GM23338 (cell line): ENCODE data around the gene PLPPR3. TPM values are rescaled to one million over a fixed set of nuclear protein-coding genes. Genes with fewer than 3 reads are reported as not detected.

ENCODE experiments used
- ATAC-seq: fragments of 200-7000 bp; cut with Tn5 transposase; 3 replicates; pipeline ENCODE4 v1.9.1; 2020
- DNase-seq: peaks from one replicate; pipeline ENCODE4 v3.0.0-alpha.2; 2015; ENCODE audit warnings: low spot score
- H2AFZ ChIP-seq: fragments of 200-600 bp; sonication (generic); 2 replicates; pipeline ENCODE4 v1.8.0; 2016; ENCODE audit warnings: antibody characterized with exemption, mild to moderate bottlenecking, moderate library complexity
- H3F3A ChIP-seq: fragments of 200-600 bp; sonication (generic); replicated peaks from 2 replicates; pipeline ENCODE4 v1.8.0; 2017; ENCODE audit warnings: antibody characterized with exemption, mixed run types, low read depth
- H3K27ac ChIP-seq: fragments of 200-600 bp; sonication (generic); 2 replicates; pipeline ENCODE4 v1.6.1; 2016; ENCODE audit warnings: low read depth
- H3K27me3 ChIP-seq: fragments of 200-600 bp; sonication (generic); 2 replicates; pipeline ENCODE4 v1.8.0; 2016; ENCODE audit warnings: mild to moderate bottlenecking, mixed run types, moderate library complexity; ENCODE audit not compliant: insufficient read depth
- H3K36me3 ChIP-seq: fragments of 200-600 bp; sonication (generic); 2 replicates; pipeline ENCODE4 v1.8.0; 2016; ENCODE audit warnings: mild to moderate bottlenecking; ENCODE audit not compliant: insufficient read depth
- H3K4me1 ChIP-seq: fragments of 200-600 bp; sonication (generic); 2 replicates; pipeline ENCODE4 v1.8.0; 2016; ENCODE audit warnings: mild to moderate bottlenecking, moderate library complexity; ENCODE audit not compliant: insufficient read depth
- H3K4me2 ChIP-seq: fragments of 200-600 bp; sonication (generic); 2 replicates; pipeline ENCODE4 v1.7.1; 2017; ENCODE audit warnings: mixed run types
- H3K4me3 ChIP-seq: fragments of 200-600 bp; sonication (generic); 2 replicates; pipeline ENCODE4 v1.6.1; 2016; ENCODE audit warnings: mixed run types
- H3K79me2 ChIP-seq: fragments of 200-600 bp; sonication (generic); replicated peaks from 2 replicates; pipeline ENCODE4 v1.8.0; 2017; ENCODE audit warnings: mild to moderate bottlenecking; ENCODE audit not compliant: insufficient read depth
- H3K9me2 ChIP-seq: fragments of 200-600 bp; sonication (generic); 2 replicates; pipeline ENCODE4 v1.8.0; 2017; ENCODE audit not compliant: insufficient read depth
- H4K20me1 ChIP-seq: fragments of 200-600 bp; sonication (generic); replicated peaks from 2 replicates; pipeline ENCODE4 v1.8.0; 2017; ENCODE audit warnings: mild to moderate bottlenecking; ENCODE audit not compliant: insufficient read depth
- H3K27ac Mint-ChIP-seq: 2 replicates; pipeline ENCODE4 v1.8.0; 2020; ENCODE audit warnings: inconsistent platforms, mild to moderate bottlenecking, moderate library complexity, mixed read lengths
- H3K27me3 Mint-ChIP-seq: 3 replicates; pipeline ENCODE4 v1.8.0; 2022; ENCODE audit warnings: low read depth, mild to moderate bottlenecking, moderate library complexity, mixed read lengths, inconsistent platforms; ENCODE audit not compliant: insufficient read depth, poor library complexity
- H3K36me3 Mint-ChIP-seq: 3 replicates; pipeline ENCODE4 v1.8.0; 2021; ENCODE audit warnings: low read depth, mild to moderate bottlenecking, inconsistent platforms, moderate library complexity, mixed read lengths
- H3K4me1 Mint-ChIP-seq: 3 replicates; pipeline ENCODE4 v1.8.0; 2020; ENCODE audit warnings: mild to moderate bottlenecking, inconsistent platforms, mixed read lengths
- H3K4me3 Mint-ChIP-seq: 3 replicates; pipeline ENCODE4 v1.8.0; 2021; ENCODE audit warnings: moderate library complexity, mild to moderate bottlenecking, inconsistent platforms, mixed read lengths
- H3K9me3 Mint-ChIP-seq: 3 replicates; pipeline ENCODE4 v1.8.0; 2020; ENCODE audit warnings: moderate library complexity, mild to moderate bottlenecking, inconsistent platforms, mixed read lengths
- CREB1 ChIP-seq: fragments of 250-450 bp; sonication (Bioruptor Pico); IDR thresholded peaks from 2 replicates; pipeline ENCODE4 v1.5.0; 2020; ENCODE audit warnings: low read depth, mild to moderate bottlenecking, moderate library complexity
- EZH2 ChIP-seq: fragments of 200-600 bp; sonication (generic); IDR thresholded peaks from one replicate; pipeline ENCODE4 v1.8.0; 2017; ENCODE audit warnings: antibody characterized with exemption, mild to moderate bottlenecking, low read depth; ENCODE audit not compliant: unreplicated experiment
- EZH2phosphoT487 ChIP-seq: fragments of 200-600 bp; sonication (generic); IDR thresholded peaks from one replicate; pipeline ENCODE4 v1.8.1; 2018; ENCODE audit warnings: antibody characterized with exemption; ENCODE audit not compliant: unreplicated experiment
- JUNB ChIP-seq: IDR thresholded peaks from one replicate; pipeline ENCODE4 v1.6.1; 2016; ENCODE audit warnings: antibody characterized with exemption; ENCODE audit not compliant: unreplicated experiment
- NANOG ChIP-seq: IDR thresholded peaks from 2 replicates; pipeline ENCODE4 v1.6.1; 2016; ENCODE audit warnings: antibody characterized with exemption, borderline replicate concordance
- POLR2AphosphoS5 ChIP-seq: IDR thresholded peaks from 2 replicates; pipeline ENCODE4 v1.6.1; 2016; ENCODE audit warnings: antibody characterized with exemption, low read depth
- STAT1 ChIP-seq: IDR thresholded peaks from one replicate; pipeline ENCODE4 v1.6.1; 2016; ENCODE audit warnings: antibody characterized with exemption; ENCODE audit not compliant: unreplicated experiment
- ZNF114 ChIP-seq: fragments of 250-450 bp; sonication (Bioruptor Pico); IDR thresholded peaks from 2 replicates; pipeline ENCODE4 v1.5.0; 2020; ENCODE audit warnings: mild to moderate bottlenecking, moderate library complexity
- ZNF331 ChIP-seq: fragments of 250-450 bp; sonication (Bioruptor Pico); IDR thresholded peaks from 2 replicates; pipeline ENCODE4 v1.5.0; 2020; ENCODE audit warnings: low read depth, mild to moderate bottlenecking, moderate library complexity
- polyA plus RNA-seq: library from polyadenylated mRNA; unstranded; fragments of >200 nt; fragmentation: Nextera tagmentation; extraction: Ambion mirVana; gene quantifications from 2 replicates; pipeline ENCODE4 v1.2.1, GENCODE V29; 2016
- total RNA-seq: library from RNA; depleted of rRNA; stranded (reverse); fragments of >200 nt; shearing (Covaris generic); gene quantifications from 2 replicates; pipeline ENCODE4 v1.2.3, GENCODE V29; 2014
- TF ChIP-seq, protein P1 (sequence below), 2 experiments: fragments of 200-600 bp in 1 of 2; sonication (generic) in 1 of 2; conservative IDR thresholded peaks; 2 replicates each; pipeline versions ENCODE4 v1.5.1 to v1.6.1; 2016 to 2017; ENCODE audit warnings: antibody characterized with exemption in 2 of 2, low read depth in 2 of 2, mild to moderate bottlenecking in 2 of 2, moderate library complexity in 1 of 2
- TF ChIP-seq, protein P2 (sequence below): IDR thresholded peaks from one replicate; pipeline ENCODE4 v1.6.1; 2018; ENCODE audit warnings: antibody characterized with exemption; ENCODE audit not compliant: unreplicated experiment
- TF ChIP-seq, protein P3 (sequence below): IDR thresholded peaks from 2 replicates; pipeline ENCODE4 v1.6.1; 2016; ENCODE audit warnings: antibody characterized with exemption

The PLPPR3 gene
- total and polyA plus RNA-seq, 2 experiments from 2014 or later, result 14.8 to 81.1 TPM

DNA sequence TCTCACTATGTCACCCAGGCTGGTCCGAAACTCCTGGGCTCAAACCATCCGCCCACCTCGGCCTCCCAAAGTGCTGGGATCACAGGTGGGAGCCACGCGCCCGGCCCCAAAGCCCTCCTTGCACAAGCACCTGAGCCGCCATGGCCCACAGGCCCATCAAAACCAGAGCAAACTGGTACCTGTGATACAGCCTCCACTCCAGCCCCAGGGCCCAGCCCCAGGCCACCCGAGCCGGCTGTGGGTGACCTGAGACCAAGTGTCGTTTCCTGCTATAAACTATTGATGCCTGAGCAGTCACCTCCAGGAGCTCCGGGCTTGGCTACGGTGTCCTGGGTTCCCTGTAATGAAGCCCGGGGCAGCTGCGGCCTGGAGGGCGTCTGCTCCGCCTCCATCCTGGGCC lies 34.2 kb downstream of the PLPPR3 start:
- Mint-ChIP-seq H3K4me1 (peaks cover 36% of the 10 kb centered on the region), H3K27me3 (peaks cover 9% of the 10 kb centered on the region), H3K27ac (no peak overlapping the region), H3K36me3 (no peaks in the 10 kb centered on the region; the same call in 2 of the 3 replicates), H3K4me3 (no peak overlapping the region), H3K9me3 (no peaks in the 10 kb centered on the region)
- H3K4me2 ChIP-seq, result no peak overlapping the region
- no peak overlapping the region for H3K27ac ChIP-seq
- no peak overlapping the region for H3K4me3 ChIP-seq
- peaks cover 24% of the 10 kb centered on the region for H3K79me2 ChIP-seq
- no peaks in the 10 kb centered on the region for H3K36me3 ChIP-seq
- no peaks in the 10 kb centered on the region for H3K9me2 ChIP-seq
- DNase-seq (no peak), ATAC-seq (no peak)
- no peaks in the 10 kb centered on the region for H3K27me3 ChIP-seq
- peaks cover 23% of the 10 kb centered on the region for H3F3A ChIP-seq
- H4K20me1 ChIP-seq, result no peaks in the 10 kb centered on the region
- no peak overlapping the region for H2AFZ ChIP-seq
- no peak for TF ChIP-seq EZH2phosphoT487
- TF ChIP-seq, protein P1, sequence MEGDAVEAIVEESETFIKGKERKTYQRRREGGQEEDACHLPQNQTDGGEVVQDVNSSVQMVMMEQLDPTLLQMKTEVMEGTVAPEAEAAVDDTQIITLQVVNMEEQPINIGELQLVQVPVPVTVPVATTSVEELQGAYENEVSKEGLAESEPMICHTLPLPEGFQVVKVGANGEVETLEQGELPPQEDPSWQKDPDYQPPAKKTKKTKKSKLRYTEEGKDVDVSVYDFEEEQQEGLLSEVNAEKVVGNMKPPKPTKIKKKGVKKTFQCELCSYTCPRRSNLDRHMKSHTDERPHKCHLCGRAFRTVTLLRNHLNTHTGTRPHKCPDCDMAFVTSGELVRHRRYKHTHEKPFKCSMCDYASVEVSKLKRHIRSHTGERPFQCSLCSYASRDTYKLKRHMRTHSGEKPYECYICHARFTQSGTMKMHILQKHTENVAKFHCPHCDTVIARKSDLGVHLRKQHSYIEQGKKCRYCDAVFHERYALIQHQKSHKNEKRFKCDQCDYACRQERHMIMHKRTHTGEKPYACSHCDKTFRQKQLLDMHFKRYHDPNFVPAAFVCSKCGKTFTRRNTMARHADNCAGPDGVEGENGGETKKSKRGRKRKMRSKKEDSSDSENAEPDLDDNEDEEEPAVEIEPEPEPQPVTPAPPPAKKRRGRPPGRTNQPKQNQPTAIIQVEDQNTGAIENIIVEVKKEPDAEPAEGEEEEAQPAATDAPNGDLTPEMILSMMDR (conservative IDR thresholded peaks at IDR 0.05; ENCODE audit: low read depth in 2 of 2), result no peak
- TF ChIP-seq NANOG, result no peak
- peaks cover 48% of the 10 kb centered on the region for H3K4me1 ChIP-seq

DNA sequence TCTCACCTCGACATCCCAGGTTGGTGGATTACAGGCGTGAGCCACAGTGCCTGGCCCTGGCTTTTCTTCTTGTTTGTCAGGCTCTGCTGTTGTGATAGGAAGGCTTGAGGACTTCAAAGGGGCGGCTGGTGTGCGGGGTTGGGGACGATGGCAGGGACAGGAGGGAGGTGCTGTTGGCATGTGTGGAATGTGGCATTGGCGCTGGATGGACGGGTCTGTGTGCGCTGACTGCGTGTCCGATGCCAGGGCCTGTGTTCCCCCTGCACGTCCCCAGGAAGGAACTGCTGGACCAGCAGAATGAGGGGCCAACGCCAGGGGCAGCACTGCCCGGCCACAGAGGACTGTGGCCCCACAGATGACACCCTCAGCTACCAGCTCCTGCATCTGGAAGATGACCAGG lies 37.2 kb downstream of the PLPPR3 start:
- Histone ChIP-seq H3F3A (peaks cover 32% of the 10 kb centered on the region), H3K4me3 (0 out of 2 replicates have a peak overlapping the region, but pooled peaks have one; percentile 20), H4K20me1 (no peaks in the 10 kb centered on the region), H2AFZ (no peak overlapping the region), H3K9me2 (no peaks in the 10 kb centered on the region), H3K36me3 (no peaks in the 10 kb centered on the region), H3K79me2 (peaks cover 25% of the 10 kb centered on the region), H3K4me2 (peak overlapping the region; percentile 78; the same call in 1 of the 2 replicates), H3K27me3 (no peaks in the 10 kb centered on the region), H3K27ac (no peak overlapping the region), H3K4me1 (peaks cover 41% of the 10 kb centered on the region)
- H3K9me3 Mint-ChIP-seq, result no peaks in the 10 kb centered on the region
- ATAC-seq, result no peak
- peaks cover 7% of the 10 kb centered on the region for H3K27me3 Mint-ChIP-seq
- H3K27ac Mint-ChIP-seq, result no peak overlapping the region
- no peak overlapping the region for H3K4me3 Mint-ChIP-seq
- no peaks in the 10 kb centered on the region; the same call in 2 of the 3 replicates for H3K36me3 Mint-ChIP-seq
- H3K4me1 Mint-ChIP-seq, result peaks cover 28% of the 10 kb centered on the region
- DNase-seq, result peak; percentile 15
- TF ChIP-seq ZNF114 (CRISPR knock-in tag), result no peak
- TF ChIP-seq, protein P2, sequence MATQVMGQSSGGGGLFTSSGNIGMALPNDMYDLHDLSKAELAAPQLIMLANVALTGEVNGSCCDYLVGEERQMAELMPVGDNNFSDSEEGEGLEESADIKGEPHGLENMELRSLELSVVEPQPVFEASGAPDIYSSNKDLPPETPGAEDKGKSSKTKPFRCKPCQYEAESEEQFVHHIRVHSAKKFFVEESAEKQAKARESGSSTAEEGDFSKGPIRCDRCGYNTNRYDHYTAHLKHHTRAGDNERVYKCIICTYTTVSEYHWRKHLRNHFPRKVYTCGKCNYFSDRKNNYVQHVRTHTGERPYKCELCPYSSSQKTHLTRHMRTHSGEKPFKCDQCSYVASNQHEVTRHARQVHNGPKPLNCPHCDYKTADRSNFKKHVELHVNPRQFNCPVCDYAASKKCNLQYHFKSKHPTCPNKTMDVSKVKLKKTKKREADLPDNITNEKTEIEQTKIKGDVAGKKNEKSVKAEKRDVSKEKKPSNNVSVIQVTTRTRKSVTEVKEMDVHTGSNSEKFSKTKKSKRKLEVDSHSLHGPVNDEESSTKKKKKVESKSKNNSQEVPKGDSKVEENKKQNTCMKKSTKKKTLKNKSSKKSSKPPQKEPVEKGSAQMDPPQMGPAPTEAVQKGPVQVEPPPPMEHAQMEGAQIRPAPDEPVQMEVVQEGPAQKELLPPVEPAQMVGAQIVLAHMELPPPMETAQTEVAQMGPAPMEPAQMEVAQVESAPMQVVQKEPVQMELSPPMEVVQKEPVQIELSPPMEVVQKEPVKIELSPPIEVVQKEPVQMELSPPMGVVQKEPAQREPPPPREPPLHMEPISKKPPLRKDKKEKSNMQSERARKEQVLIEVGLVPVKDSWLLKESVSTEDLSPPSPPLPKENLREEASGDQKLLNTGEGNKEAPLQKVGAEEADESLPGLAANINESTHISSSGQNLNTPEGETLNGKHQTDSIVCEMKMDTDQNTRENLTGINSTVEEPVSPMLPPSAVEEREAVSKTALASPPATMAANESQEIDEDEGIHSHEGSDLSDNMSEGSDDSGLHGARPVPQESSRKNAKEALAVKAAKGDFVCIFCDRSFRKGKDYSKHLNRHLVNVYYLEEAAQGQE, result no peak
- TF ChIP-seq JUNB, result no peak
- no peak for TF ChIP-seq CREB1
- TF ChIP-seq, protein P3, sequence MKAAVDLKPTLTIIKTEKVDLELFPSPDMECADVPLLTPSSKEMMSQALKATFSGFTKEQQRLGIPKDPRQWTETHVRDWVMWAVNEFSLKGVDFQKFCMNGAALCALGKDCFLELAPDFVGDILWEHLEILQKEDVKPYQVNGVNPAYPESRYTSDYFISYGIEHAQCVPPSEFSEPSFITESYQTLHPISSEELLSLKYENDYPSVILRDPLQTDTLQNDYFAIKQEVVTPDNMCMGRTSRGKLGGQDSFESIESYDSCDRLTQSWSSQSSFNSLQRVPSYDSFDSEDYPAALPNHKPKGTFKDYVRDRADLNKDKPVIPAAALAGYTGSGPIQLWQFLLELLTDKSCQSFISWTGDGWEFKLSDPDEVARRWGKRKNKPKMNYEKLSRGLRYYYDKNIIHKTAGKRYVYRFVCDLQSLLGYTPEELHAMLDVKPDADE, result no peak
- TF ChIP-seq, protein P1 (conservative IDR thresholded peaks at IDR 0.05; ENCODE audit: low read depth in 2 of 2), result no peak
- TF ChIP-seq POLR2AphosphoS5, result no peak
- TF ChIP-seq EZH2, result no peak
- TF ChIP-seq STAT1, result no peak
- TF ChIP-seq NANOG, result no peak
- TF ChIP-seq ZNF331 (CRISPR knock-in tag), result no peak
- no peak for TF ChIP-seq EZH2phosphoT487
